ENCODE data around the gene VSTM2L. TPM values are rescaled to one million over a fixed set of nuclear protein-coding genes. Genes with fewer than 3 reads are reported as not detected.
A peak's percentile ranks its signal among the peaks of the same experiment; 100 is the strongest.

Gene VSTM2L
- total and polyA plus RNA-seq, 2 of the 13 experiments (the other 11 are each of a cell fraction or from before 2014, with no cell fraction given), result not detected

DNA sequence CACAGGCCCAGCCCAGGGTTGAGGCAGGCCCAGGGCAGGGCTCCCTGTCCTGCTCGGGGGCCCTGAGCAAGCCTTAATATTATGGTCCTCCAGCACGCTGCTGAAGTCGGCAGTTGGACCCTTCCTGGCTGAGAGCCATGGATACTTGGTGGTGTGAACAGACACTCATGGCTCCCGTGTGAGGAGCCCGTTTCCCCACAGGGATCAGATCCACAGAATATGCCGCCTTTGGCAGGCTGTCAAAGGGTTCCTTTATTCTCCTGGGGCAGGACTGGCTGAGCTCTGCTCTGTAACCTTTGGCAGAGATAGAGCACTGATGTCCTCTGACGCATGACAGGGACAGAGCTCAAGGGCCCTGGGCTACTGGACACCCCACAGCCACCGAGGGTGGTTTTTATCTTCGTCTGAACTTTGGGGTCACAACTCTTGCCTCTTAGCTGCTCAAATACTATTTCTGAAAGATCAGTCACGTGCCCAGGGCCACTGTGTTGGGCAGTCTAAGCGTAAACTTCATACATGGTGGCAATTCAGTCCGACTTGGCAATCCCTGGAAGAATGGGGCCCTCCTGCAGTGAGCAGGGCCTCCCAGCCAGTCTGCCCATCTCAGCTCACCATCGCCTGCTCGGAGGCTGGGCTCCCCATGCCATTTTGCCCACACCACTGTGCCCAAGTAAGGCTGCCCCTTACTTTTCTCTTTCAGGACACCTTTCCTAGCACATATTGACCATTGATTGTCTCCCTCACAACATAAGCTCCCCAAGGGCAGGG is 81.3 kb downstream of the VSTM2L start (continued):
- no peak; the same call in 1 of the 2 replicates for TF ChIP-seq PLSCR1 (CRISPR knock-in tag; IDR thresholded peaks at IDR 0.05; ENCODE audit: borderline replicate concordance)
- no peak for TF ChIP-seq ZNF790 (CRISPR knock-in tag; IDR thresholded peaks at IDR 0.05; ENCODE audit: borderline replicate concordance)
- peak; percentile 65; the same call in 1 of the 2 replicates for TF ChIP-seq NR2C2 (CRISPR knock-in tag; IDR thresholded peaks at IDR 0.05; ENCODE audit: borderline replicate concordance)
- TF ChIP-seq MYNN (CRISPR knock-in tag; IDR thresholded peaks at IDR 0.05; ENCODE audit: low read depth), result no peak
- no peak; the same call in 1 of the 2 replicates for TF ChIP-seq ZMYM3 (CRISPR knock-in tag; IDR thresholded peaks at IDR 0.05)
- peak; percentile 38; the same call in 1 of the 2 replicates for TF ChIP-seq PITX1 (CRISPR knock-in tag; IDR thresholded peaks at IDR 0.05)
- no peak for TF ChIP-seq ZNF484 (CRISPR knock-in tag; IDR thresholded peaks at IDR 0.05; ENCODE audit: borderline replicate concordance, low read depth)
- TF ChIP-seq FOXC1 (CRISPR knock-in tag; IDR thresholded peaks at IDR 0.05; ENCODE audit: borderline replicate concordance), result no peak; the same call in 1 of the 2 replicates
- TF ChIP-seq SMC3 (IDR thresholded peaks at IDR 0.05; ENCODE audit: low read length), result 0 out of 2 replicates have a peak, but pooled peaks have one; percentile 30
- 0 out of 2 replicates have a peak, but pooled peaks have one; percentile 38 for TF ChIP-seq POGZ (CRISPR knock-in tag; IDR thresholded peaks at IDR 0.05)
- TF ChIP-seq RBM22 (optimal IDR thresholded peaks at IDR 0.05; ENCODE audit: low read length), result no peak
- peak; percentile 69 for TF ChIP-seq UBTF (CRISPR knock-in tag; IDR thresholded peaks at IDR 0.05)
- TF ChIP-seq POLR2AphosphoS2 (IDR thresholded peaks at IDR 0.05; ENCODE audit: low read depth, low read length), result no peak
- TF ChIP-seq, protein P1, sequence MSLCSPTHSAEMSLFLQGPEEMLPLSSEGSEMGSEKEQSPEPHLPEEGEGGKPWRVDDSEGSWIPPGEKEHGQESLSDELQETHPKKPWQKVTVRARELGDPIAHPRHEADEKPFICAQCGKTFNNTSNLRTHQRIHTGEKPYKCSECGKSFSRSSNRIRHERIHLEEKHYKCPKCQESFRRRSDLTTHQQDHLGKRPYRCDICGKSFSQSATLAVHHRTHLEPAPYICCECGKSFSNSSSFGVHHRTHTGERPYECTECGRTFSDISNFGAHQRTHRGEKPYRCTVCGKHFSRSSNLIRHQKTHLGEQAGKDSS (CRISPR knock-in tag; IDR thresholded peaks at IDR 0.05; ENCODE audit: borderline replicate concordance, low read depth), result no peak
- TF ChIP-seq PAX8 (CRISPR knock-in tag; IDR thresholded peaks at IDR 0.05; ENCODE audit: borderline replicate concordance), result no peak
- TF ChIP-seq AGO2 (optimal IDR thresholded peaks at IDR 0.05; ENCODE audit: low read depth, low read length), result peak; percentile 27
- TF ChIP-seq, protein P2, sequence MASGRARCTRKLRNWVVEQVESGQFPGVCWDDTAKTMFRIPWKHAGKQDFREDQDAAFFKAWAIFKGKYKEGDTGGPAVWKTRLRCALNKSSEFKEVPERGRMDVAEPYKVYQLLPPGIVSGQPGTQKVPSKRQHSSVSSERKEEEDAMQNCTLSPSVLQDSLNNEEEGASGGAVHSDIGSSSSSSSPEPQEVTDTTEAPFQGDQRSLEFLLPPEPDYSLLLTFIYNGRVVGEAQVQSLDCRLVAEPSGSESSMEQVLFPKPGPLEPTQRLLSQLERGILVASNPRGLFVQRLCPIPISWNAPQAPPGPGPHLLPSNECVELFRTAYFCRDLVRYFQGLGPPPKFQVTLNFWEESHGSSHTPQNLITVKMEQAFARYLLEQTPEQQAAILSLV (CRISPR knock-in tag; IDR thresholded peaks at IDR 0.05; ENCODE audit: borderline replicate concordance), result peak; percentile 84; the same call in 1 of the 2 replicates
- TF ChIP-seq ZMYM2 (CRISPR knock-in tag; IDR thresholded peaks at IDR 0.05), result no peak
- no peak for TF ChIP-seq ZFP36L2 (CRISPR knock-in tag; IDR thresholded peaks at IDR 0.05)
- TF ChIP-seq MTF2 (CRISPR knock-in tag; IDR thresholded peaks at IDR 0.05; ENCODE audit: borderline replicate concordance), result no peak
- TF ChIP-seq, protein P3, sequence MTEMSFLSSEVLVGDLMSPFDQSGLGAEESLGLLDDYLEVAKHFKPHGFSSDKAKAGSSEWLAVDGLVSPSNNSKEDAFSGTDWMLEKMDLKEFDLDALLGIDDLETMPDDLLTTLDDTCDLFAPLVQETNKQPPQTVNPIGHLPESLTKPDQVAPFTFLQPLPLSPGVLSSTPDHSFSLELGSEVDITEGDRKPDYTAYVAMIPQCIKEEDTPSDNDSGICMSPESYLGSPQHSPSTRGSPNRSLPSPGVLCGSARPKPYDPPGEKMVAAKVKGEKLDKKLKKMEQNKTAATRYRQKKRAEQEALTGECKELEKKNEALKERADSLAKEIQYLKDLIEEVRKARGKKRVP (CRISPR knock-in tag; IDR thresholded peaks at IDR 0.05), result no peak

All from HepG2 (cell line).